ENCODE measurements around the gene RAB36. TPM values are rescaled to one million over a fixed set of nuclear protein-coding genes. Genes with fewer than 3 reads are reported as not detected.

The RAB36 gene
- total and polyA plus RNA-seq, 4 donors: 4.4 to 27.5 (median 9.6) TPM

GRCh38 chr22:23116506-23117263 lies 28.6 kb upstream of the RAB36 start:
- H3K4me1 ChIP-seq (ENCODE audit: control insufficient read depth in 5 of 5, insufficient read depth in 5 of 5, low read length in 5 of 5): peaks cover 0 to 12% (median 0%) of the 10 kb centered on the region in 5 donors
- no peak for DNase-seq
- no peak overlapping the region for H3K4me3 ChIP-seq
- 84 to 90% methylated on average over 10 of the region's 10 CpGs for WGBS, 2 donors
- no peaks in the 10 kb centered on the region for H3K9me3 ChIP-seq (ENCODE audit: control insufficient read depth in 4 of 4, insufficient read depth in 3 of 4, low read length in 3 of 4)
- no peak overlapping the region for H3K9ac ChIP-seq (ENCODE audit: insufficient read depth in 1 of 2, low read length in 2 of 2)
- H3K27ac ChIP-seq (ENCODE audit: low read depth in 1 of 2, low read length in 1 of 2): no peak overlapping the region
- ATAC-seq (ENCODE audit: insufficient read depth, low FRiP score): no peak
- H3K36me3 ChIP-seq (ENCODE audit: control insufficient read depth in 4 of 4, insufficient read depth in 4 of 4, low read length in 4 of 4): no peaks in the 10 kb centered on the region
- TF ChIP-seq, protein P1, sequence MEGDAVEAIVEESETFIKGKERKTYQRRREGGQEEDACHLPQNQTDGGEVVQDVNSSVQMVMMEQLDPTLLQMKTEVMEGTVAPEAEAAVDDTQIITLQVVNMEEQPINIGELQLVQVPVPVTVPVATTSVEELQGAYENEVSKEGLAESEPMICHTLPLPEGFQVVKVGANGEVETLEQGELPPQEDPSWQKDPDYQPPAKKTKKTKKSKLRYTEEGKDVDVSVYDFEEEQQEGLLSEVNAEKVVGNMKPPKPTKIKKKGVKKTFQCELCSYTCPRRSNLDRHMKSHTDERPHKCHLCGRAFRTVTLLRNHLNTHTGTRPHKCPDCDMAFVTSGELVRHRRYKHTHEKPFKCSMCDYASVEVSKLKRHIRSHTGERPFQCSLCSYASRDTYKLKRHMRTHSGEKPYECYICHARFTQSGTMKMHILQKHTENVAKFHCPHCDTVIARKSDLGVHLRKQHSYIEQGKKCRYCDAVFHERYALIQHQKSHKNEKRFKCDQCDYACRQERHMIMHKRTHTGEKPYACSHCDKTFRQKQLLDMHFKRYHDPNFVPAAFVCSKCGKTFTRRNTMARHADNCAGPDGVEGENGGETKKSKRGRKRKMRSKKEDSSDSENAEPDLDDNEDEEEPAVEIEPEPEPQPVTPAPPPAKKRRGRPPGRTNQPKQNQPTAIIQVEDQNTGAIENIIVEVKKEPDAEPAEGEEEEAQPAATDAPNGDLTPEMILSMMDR (IDR thresholded peaks at IDR 0.05; ENCODE audit: control extremely low read depth, extremely low read depth): no peak
- no peaks in the 10 kb centered on the region for H3K27me3 ChIP-seq (ENCODE audit: control insufficient read depth in 3 of 3, insufficient read depth in 3 of 3, low read length in 2 of 3)

DNA sequence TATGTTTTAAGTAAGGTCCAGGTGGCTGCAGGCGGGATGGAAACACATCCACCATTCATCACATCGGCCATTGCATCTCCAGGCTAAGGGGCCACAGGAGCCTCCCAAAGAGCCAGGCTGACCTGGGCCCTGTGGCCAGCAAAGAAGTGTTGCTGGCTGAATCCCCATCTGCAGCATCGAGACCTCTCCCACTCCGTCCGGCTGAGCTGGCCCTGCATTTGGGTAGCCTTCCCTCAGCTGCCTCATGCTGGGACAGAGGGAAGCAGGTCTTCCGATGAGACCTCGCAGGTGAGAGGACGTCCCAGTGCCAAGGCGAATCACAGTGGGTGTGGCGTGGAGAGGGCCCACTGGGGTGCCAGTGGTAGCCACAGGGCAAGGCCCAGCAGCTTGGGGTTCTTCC lies 28.0 kb upstream of the RAB36 start:
- H3K9me3 ChIP-seq (ENCODE audit: control insufficient read depth in 4 of 4, insufficient read depth in 3 of 4, low read length in 3 of 4): no peaks in the 10 kb centered on the region
- no peak for ATAC-seq (ENCODE audit: insufficient read depth, low FRiP score)
- no peak overlapping the region for H3K9ac ChIP-seq (ENCODE audit: insufficient read depth in 1 of 2, low read length in 2 of 2)
- 96 to 97% methylated on average over 10 of the region's 10 CpGs for WGBS, 2 donors
- H3K27me3 ChIP-seq (ENCODE audit: control insufficient read depth in 3 of 3, insufficient read depth in 3 of 3, low read length in 2 of 3): no peaks in the 10 kb centered on the region
- TF ChIP-seq, protein P1 (IDR thresholded peaks at IDR 0.05; ENCODE audit: control extremely low read depth, extremely low read depth): no peak
- no peaks in the 10 kb centered on the region for H3K36me3 ChIP-seq (ENCODE audit: control insufficient read depth in 4 of 4, insufficient read depth in 4 of 4, low read length in 4 of 4)
- H3K4me1 ChIP-seq (ENCODE audit: control insufficient read depth in 5 of 5, insufficient read depth in 5 of 5, low read length in 5 of 5): peaks cover 0 to 12% (median 0%) of the 10 kb centered on the region in 5 donors
- H3K4me3 ChIP-seq: no peak overlapping the region
- H3K27ac ChIP-seq (ENCODE audit: low read depth in 1 of 2, low read length in 1 of 2): no peak overlapping the region
- no peak for DNase-seq

- WGBS, 2 donors: 90 to 91% methylated on average over 15 of the region's 15 CpGs
- Histone ChIP-seq H3K36me3 (ENCODE audit: control insufficient read depth in 4 of 4, insufficient read depth in 4 of 4, low read length in 4 of 4) (no peaks in the 10 kb centered on the region), H3K27ac (ENCODE audit: low read depth in 1 of 2, low read length in 1 of 2) (no peak overlapping the region), H3K4me1 (ENCODE audit: control insufficient read depth in 5 of 5, insufficient read depth in 5 of 5, low read length in 5 of 5) (peaks cover 0 to 4% (median 0%) of the 10 kb centered on the region in 5 donors), H3K4me3 (no peak overlapping the region), H3K9me3 (ENCODE audit: control insufficient read depth in 4 of 4, insufficient read depth in 3 of 4, low read length in 3 of 4) (no peaks in the 10 kb centered on the region), H3K9ac (ENCODE audit: insufficient read depth in 1 of 2, low read length in 2 of 2) (no peak overlapping the region), H3K27me3 (ENCODE audit: control insufficient read depth in 3 of 3, insufficient read depth in 3 of 3, low read length in 2 of 3) (no peaks in the 10 kb centered on the region)
- TF ChIP-seq, protein P1 (IDR thresholded peaks at IDR 0.05; ENCODE audit: control extremely low read depth, extremely low read depth): no peak
- no peak for ATAC-seq (ENCODE audit: insufficient read depth, low FRiP score)
- DNase-seq: no peak
These were observed 27.2 kb upstream of the RAB36 start for GRCh38 chr22:23117891-23118646.

Data from lung (tissue), 12 donors.